Measurements from ENCODE around the gene HOXA6.

DNA sequence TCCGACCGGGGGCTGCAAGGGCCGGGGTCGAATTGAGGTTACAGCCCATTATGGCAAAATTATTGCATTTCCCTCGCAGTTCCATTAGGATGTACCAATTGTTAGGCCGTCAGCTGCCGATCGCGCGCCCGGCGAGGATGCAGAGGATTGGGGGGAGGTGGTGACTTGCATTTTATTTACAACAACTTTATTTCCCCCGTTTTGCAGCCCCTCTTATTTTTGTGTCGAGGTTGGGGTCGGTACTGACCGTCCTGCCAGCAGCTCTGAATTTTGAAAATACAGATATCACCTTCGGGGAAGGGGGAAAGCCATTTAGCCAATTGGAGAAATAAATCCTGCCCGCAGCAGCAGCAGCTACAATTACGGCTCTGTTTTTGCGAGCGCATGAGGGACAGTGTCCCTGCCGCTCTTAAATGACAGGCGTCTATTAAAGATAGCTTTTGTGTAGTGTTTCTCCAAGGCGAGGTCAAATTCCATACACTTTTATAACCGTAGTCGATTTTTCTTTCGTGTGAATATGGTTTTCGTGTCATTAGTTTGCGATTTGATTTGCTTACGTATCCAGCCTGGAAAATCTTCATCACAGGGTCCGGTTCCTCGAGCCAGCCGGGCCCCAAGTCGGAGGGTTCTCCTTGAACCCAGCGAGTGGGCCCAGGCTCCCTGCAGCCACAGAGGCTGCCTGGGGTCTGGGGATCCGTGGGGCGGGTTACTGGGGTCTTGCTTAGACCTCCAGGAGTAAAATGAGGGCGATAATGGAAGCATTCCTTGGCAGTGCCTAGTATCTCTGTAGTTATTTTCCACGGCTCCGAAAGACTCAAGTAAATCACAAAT, 3.4 kb downstream of the HOXA6 start:
- TF ChIP-seq POLR2A (IDR thresholded peaks at IDR 0.05; ENCODE audit: low read depth, low read length), result no peak
- TF ChIP-seq ZNF207 (IDR thresholded peaks at IDR 0.05; ENCODE audit: borderline replicate concordance), result no peak
- TF ChIP-seq, protein P1, sequence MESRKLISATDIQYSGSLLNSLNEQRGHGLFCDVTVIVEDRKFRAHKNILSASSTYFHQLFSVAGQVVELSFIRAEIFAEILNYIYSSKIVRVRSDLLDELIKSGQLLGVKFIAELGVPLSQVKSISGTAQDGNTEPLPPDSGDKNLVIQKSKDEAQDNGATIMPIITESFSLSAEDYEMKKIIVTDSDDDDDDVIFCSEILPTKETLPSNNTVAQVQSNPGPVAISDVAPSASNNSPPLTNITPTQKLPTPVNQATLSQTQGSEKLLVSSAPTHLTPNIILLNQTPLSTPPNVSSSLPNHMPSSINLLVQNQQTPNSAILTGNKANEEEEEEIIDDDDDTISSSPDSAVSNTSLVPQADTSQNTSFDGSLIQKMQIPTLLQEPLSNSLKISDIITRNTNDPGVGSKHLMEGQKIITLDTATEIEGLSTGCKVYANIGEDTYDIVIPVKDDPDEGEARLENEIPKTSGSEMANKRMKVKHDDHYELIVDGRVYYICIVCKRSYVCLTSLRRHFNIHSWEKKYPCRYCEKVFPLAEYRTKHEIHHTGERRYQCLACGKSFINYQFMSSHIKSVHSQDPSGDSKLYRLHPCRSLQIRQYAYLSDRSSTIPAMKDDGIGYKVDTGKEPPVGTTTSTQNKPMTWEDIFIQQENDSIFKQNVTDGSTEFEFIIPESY (IDR thresholded peaks at IDR 0.05), result no peak
- TF ChIP-seq, protein P2, sequence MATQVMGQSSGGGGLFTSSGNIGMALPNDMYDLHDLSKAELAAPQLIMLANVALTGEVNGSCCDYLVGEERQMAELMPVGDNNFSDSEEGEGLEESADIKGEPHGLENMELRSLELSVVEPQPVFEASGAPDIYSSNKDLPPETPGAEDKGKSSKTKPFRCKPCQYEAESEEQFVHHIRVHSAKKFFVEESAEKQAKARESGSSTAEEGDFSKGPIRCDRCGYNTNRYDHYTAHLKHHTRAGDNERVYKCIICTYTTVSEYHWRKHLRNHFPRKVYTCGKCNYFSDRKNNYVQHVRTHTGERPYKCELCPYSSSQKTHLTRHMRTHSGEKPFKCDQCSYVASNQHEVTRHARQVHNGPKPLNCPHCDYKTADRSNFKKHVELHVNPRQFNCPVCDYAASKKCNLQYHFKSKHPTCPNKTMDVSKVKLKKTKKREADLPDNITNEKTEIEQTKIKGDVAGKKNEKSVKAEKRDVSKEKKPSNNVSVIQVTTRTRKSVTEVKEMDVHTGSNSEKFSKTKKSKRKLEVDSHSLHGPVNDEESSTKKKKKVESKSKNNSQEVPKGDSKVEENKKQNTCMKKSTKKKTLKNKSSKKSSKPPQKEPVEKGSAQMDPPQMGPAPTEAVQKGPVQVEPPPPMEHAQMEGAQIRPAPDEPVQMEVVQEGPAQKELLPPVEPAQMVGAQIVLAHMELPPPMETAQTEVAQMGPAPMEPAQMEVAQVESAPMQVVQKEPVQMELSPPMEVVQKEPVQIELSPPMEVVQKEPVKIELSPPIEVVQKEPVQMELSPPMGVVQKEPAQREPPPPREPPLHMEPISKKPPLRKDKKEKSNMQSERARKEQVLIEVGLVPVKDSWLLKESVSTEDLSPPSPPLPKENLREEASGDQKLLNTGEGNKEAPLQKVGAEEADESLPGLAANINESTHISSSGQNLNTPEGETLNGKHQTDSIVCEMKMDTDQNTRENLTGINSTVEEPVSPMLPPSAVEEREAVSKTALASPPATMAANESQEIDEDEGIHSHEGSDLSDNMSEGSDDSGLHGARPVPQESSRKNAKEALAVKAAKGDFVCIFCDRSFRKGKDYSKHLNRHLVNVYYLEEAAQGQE (IDR thresholded peaks at IDR 0.05; ENCODE audit: low read depth, low read length), result no peak
- TF ChIP-seq SP1 (IDR thresholded peaks at IDR 0.05; ENCODE audit: low read depth, low read length), result no peak
- TF ChIP-seq RCOR1 (conservative IDR thresholded peaks at IDR 0.05; ENCODE audit: low read depth, low read length), result no peak
- no peak for TF ChIP-seq BRCA1 (IDR thresholded peaks at IDR 0.05; ENCODE audit: low read depth, low read length)
- TF ChIP-seq HCFC1 (IDR thresholded peaks at IDR 0.05; ENCODE audit: low read length), result no peak
- no peak for TF ChIP-seq CREB1 (IDR thresholded peaks at IDR 0.05; ENCODE audit: low read depth)
- no peak for TF ChIP-seq ZNF24 (IDR thresholded peaks at IDR 0.05)
- TF ChIP-seq SPI1 (IDR thresholded peaks at IDR 0.05; ENCODE audit: borderline replicate concordance, insufficient read depth, low read depth, low read length), result no peak
- TF ChIP-seq MEF2A (IDR thresholded peaks at IDR 0.05; ENCODE audit: insufficient read depth, low read depth, low read length), result no peak

All from GM12878 (cell line).